Gastroesophageal sphincter (tissue), 3 donors: ENCODE results near the gene CRLF2.
"Not testable (repeated sequence)": the region's sequence is repeated elsewhere in the genome, so short reads cannot be mapped to it uniquely, and the experiment has no call there.

ENCODE experiments used
- EP300 ChIP-seq: sonication (generic); formaldehyde crosslinking; IDR thresholded peaks from one replicate; pipeline ENCODE4 v1.6.1; 2017; ENCODE audit warnings: antibody characterized with exemption, mild to moderate bottlenecking
- POLR2A ChIP-seq, 2 donors: fragments of 450-650 bp; IDR thresholded peaks; one replicate each; pipeline ENCODE4 v1.6.1; 2017; ENCODE audit warnings: antibody characterized with exemption in 2 of 2, mild to moderate bottlenecking in 2 of 2, moderate library complexity in 1 of 2
- POLR2AphosphoS5 ChIP-seq: sonication (generic); formaldehyde crosslinking; IDR thresholded peaks from one replicate; pipeline ENCODE4 v1.6.1; 2017; ENCODE audit warnings: antibody characterized with exemption
- TF ChIP-seq, protein P1 (sequence below), 4 experiments: fragments of 200-600 bp in 2 of 4; fragments of 450-650 bp in 2 of 4; sonication (generic) in 1 of 4; IDR thresholded peaks; one replicate each; pipeline ENCODE4 v1.5.1; 2017 to 2019; ENCODE audit warnings: antibody characterized with exemption in 4 of 4, mild to moderate bottlenecking in 2 of 4, moderate library complexity in 2 of 4

GRCh38 chrX:1156681-1157455, 55.6 kb downstream of the CRLF2 start:
- TF ChIP-seq POLR2A (IDR thresholded peaks at IDR 0.05); EP300; POLR2AphosphoS5: not testable (repeated sequence)
- TF ChIP-seq, protein P1, sequence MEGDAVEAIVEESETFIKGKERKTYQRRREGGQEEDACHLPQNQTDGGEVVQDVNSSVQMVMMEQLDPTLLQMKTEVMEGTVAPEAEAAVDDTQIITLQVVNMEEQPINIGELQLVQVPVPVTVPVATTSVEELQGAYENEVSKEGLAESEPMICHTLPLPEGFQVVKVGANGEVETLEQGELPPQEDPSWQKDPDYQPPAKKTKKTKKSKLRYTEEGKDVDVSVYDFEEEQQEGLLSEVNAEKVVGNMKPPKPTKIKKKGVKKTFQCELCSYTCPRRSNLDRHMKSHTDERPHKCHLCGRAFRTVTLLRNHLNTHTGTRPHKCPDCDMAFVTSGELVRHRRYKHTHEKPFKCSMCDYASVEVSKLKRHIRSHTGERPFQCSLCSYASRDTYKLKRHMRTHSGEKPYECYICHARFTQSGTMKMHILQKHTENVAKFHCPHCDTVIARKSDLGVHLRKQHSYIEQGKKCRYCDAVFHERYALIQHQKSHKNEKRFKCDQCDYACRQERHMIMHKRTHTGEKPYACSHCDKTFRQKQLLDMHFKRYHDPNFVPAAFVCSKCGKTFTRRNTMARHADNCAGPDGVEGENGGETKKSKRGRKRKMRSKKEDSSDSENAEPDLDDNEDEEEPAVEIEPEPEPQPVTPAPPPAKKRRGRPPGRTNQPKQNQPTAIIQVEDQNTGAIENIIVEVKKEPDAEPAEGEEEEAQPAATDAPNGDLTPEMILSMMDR (IDR thresholded peaks at IDR 0.05): not testable (repeated sequence)
